ENCODE results near the gene HOOK2. TPM values are rescaled to one million over a fixed set of nuclear protein-coding genes. Genes with fewer than 3 reads are reported as not detected.

HOOK2 gene
- total and polyA plus RNA-seq, 2 of the 13 experiments (the other 11 are each of a cell fraction or from before 2014, with no cell fraction given), result 9.2 to 12.9 TPM

- TF ChIP-seq MYPOP (CRISPR knock-in tag; IDR thresholded peaks at IDR 0.05), result peak; percentile 64; the same call in 1 of the 2 replicates
- peak; percentile 43; the same call in 1 of the 3 replicates for TF ChIP-seq MXI1 (IDR thresholded peaks at IDR 0.05; ENCODE audit: borderline replicate concordance, low read depth, low read length)
- TF ChIP-seq ZBTB33 (CRISPR knock-in tag; IDR thresholded peaks at IDR 0.05), result 0 out of 2 replicates have a peak, but pooled peaks have one; percentile 20
- 0 out of 2 replicates have a peak, but pooled peaks have one; percentile 18 for TF ChIP-seq NR2C2 (CRISPR knock-in tag; IDR thresholded peaks at IDR 0.05; ENCODE audit: borderline replicate concordance)
- TF ChIP-seq STAG1 (CRISPR knock-in tag; IDR thresholded peaks at IDR 0.05), result peak; percentile 82
- TF ChIP-seq FOXM1 (CRISPR knock-in tag; IDR thresholded peaks at IDR 0.05), result no peak
- peak; percentile 59 for TF ChIP-seq ZBTB7B (CRISPR knock-in tag; IDR thresholded peaks at IDR 0.05)
- TF ChIP-seq TOPORS (CRISPR knock-in tag; IDR thresholded peaks at IDR 0.05), result 0 out of 2 replicates have a peak, but pooled peaks have one; percentile 46
- peak; percentile 29; the same call in 1 of the 2 replicates for TF ChIP-seq KAT8 (CRISPR knock-in tag; IDR thresholded peaks at IDR 0.05)
- TF ChIP-seq HHEX (CRISPR knock-in tag; IDR thresholded peaks at IDR 0.05), result no peak
- TF ChIP-seq KLF16 (CRISPR knock-in tag; IDR thresholded peaks at IDR 0.05), result 0 out of 4 replicates have a peak, but pooled peaks of 1 of the 2 experiments have one; percentile 16
- TF ChIP-seq ELF3 (CRISPR knock-in tag; IDR thresholded peaks at IDR 0.05), result no peak; the same call in 1 of the 2 replicates
- TF ChIP-seq BCL6 (CRISPR knock-in tag; IDR thresholded peaks at IDR 0.05), result 0 out of 2 replicates have a peak, but pooled peaks have one; percentile 25
- TF ChIP-seq ZNF501 (CRISPR knock-in tag; IDR thresholded peaks at IDR 0.05), result peak; percentile 50; the same call in 1 of the 2 replicates
- TF ChIP-seq XRCC5 (optimal IDR thresholded peaks at IDR 0.05; ENCODE audit: low read length), result peak; percentile 87
- TF ChIP-seq KMT2A (CRISPR knock-in tag; IDR thresholded peaks at IDR 0.05), result 0 out of 2 replicates have a peak, but pooled peaks have one; percentile 27
- peak; percentile 58 for TF ChIP-seq ZNF574 (CRISPR knock-in tag; IDR thresholded peaks at IDR 0.05)
- no peak for TF ChIP-seq HMG20A (CRISPR knock-in tag; IDR thresholded peaks at IDR 0.05; ENCODE audit: borderline replicate concordance)
- peak; percentile 37; the same call in 1 of the 2 replicates for TF ChIP-seq TBX2 (CRISPR knock-in tag; IDR thresholded peaks at IDR 0.05; ENCODE audit: borderline replicate concordance)
- peak; percentile 89 for TF ChIP-seq RAD21 (CRISPR knock-in tag; IDR thresholded peaks at IDR 0.05)
- no peak for TF ChIP-seq HNF4A (CRISPR knock-in tag; IDR thresholded peaks at IDR 0.05)
- peak; percentile 78 for TF ChIP-seq SRSF1 (optimal IDR thresholded peaks at IDR 0.05; ENCODE audit: low read depth, low read length)
- TF ChIP-seq ZNF263 (CRISPR knock-in tag; IDR thresholded peaks at IDR 0.05), result 0 out of 2 replicates have a peak, but pooled peaks have one; percentile 28
- no peak for TF ChIP-seq TFAP4 (IDR thresholded peaks at IDR 0.05; ENCODE audit: borderline replicate concordance, low read depth)
Observed at GRCh38 chr19:12777217-12778016, 2.1 kb upstream of the HOOK2 start (continued).

All from HepG2 (cell line).